Neuronal stem cell (in vitro differentiated cells): Measurements from ENCODE around the gene HMGCS2.
A peak's percentile ranks its signal among the peaks of the same experiment; 100 is the strongest.

Experiments
- DNase-seq: peaks from one replicate; pipeline ENCODE4 v3.0.0-alpha.2; 2013; ENCODE audit warnings: low spot score
- H2AFZ ChIP-seq: one replicate; pipeline ENCODE4 v1.6.1; 2013; ENCODE audit warnings: mild to moderate bottlenecking, low read length, inconsistent platforms
- H2AK5ac ChIP-seq: 2 replicates; pipeline ENCODE4 v1.6.1; 2013; ENCODE audit warnings: low read depth, mild to moderate bottlenecking, inconsistent platforms, low read length, moderate library complexity, mixed read lengths
- H2BK120ac ChIP-seq: 2 replicates; pipeline ENCODE4 v1.6.1; 2013; ENCODE audit warnings: low read depth, mild to moderate bottlenecking, inconsistent platforms, low read length, moderate library complexity, mixed read lengths
- H2BK12ac ChIP-seq: one replicate; pipeline ENCODE4 v1.6.1; 2013; ENCODE audit warnings: low read length, inconsistent platforms
- H2BK15ac ChIP-seq: 2 replicates; pipeline ENCODE4 v1.6.1; 2013; ENCODE audit warnings: mild to moderate bottlenecking, low read length, inconsistent platforms, mixed read lengths
- H2BK5ac ChIP-seq: one replicate; pipeline ENCODE4 v1.6.1; 2013; ENCODE audit warnings: inconsistent platforms, mild to moderate bottlenecking, low read length, moderate library complexity
- H3K14ac ChIP-seq: one replicate; pipeline ENCODE4 v1.6.1; 2013; ENCODE audit warnings: low read length, inconsistent platforms
- H3K18ac ChIP-seq: 2 replicates; pipeline ENCODE4 v1.6.1; 2013; ENCODE audit warnings: low read length, inconsistent platforms
- H3K23ac ChIP-seq: 2 replicates; pipeline ENCODE4 v1.6.1; 2013; ENCODE audit warnings: low read depth, mild to moderate bottlenecking, mixed read lengths, low read length, inconsistent platforms; ENCODE audit not compliant: poor library complexity
- H3K27ac ChIP-seq: replicated peaks from 3 replicates; pipeline ENCODE4 v1.5.1; 2013; ENCODE audit warnings: low read length, inconsistent platforms
- H3K27me3 ChIP-seq, 3 experiments: 2 replicates each; pipeline ENCODE4 v1.6.1; 2013; ENCODE audit warnings: low read length in 3 of 3, mild to moderate bottlenecking in 2 of 3, inconsistent platforms in 1 of 3, low read depth in 1 of 3, mixed read lengths in 1 of 3, moderate library complexity in 1 of 3; ENCODE audit not compliant: control insufficient read depth in 3 of 3, insufficient read depth in 3 of 3
- H3K36me3 ChIP-seq, 2 donors: replicated peaks in 1 of 2; 2 replicates each; pipeline ENCODE4 v1.6.1; 2013; ENCODE audit warnings: low read length in 2 of 2; ENCODE audit not compliant: control insufficient read depth in 2 of 2, insufficient read depth in 2 of 2
- H3K4ac ChIP-seq: 2 replicates; pipeline ENCODE4 v1.6.1; 2013; ENCODE audit warnings: inconsistent platforms, mild to moderate bottlenecking, low read length, moderate library complexity
- H3K4me1 ChIP-seq, 2 donors: 1 replicate in 1 of 2; 2 replicates in 1 of 2; pipeline ENCODE4 v1.6.1; 2013; ENCODE audit warnings: low read length in 2 of 2, low read depth in 1 of 2; ENCODE audit not compliant: control insufficient read depth in 2 of 2, insufficient read depth in 1 of 2
- H3K4me2 ChIP-seq: one replicate; pipeline ENCODE4 v1.6.1; 2013; ENCODE audit warnings: mild to moderate bottlenecking, low read length, inconsistent platforms; ENCODE audit not compliant: insufficient read depth, poor library complexity, severe bottlenecking
- H3K4me3 ChIP-seq, 2 donors: 2 replicates each; pipeline ENCODE4 v1.5.1; 2013; ENCODE audit warnings: low read length in 2 of 2, mild to moderate bottlenecking in 2 of 2, inconsistent platforms in 1 of 2, moderate library complexity in 1 of 2
- H3K79me1 ChIP-seq: one replicate; pipeline ENCODE4 v1.6.1; 2013; ENCODE audit warnings: low read depth, mild to moderate bottlenecking, inconsistent platforms, low read length, moderate library complexity
- H3K9ac ChIP-seq: one replicate; pipeline ENCODE4 v1.6.1; 2013; ENCODE audit warnings: mild to moderate bottlenecking, low read depth, low read length, inconsistent platforms; ENCODE audit not compliant: poor library complexity
- H3K9me3 ChIP-seq, 2 donors: replicated peaks in 1 of 2; 2 replicates each; pipeline versions ENCODE3 to v1.6.1; 2013; ENCODE audit warnings: low read length in 2 of 2, mild to moderate bottlenecking in 2 of 2, inconsistent platforms in 1 of 2, low read depth in 1 of 2, mixed read lengths in 1 of 2, moderate library complexity in 1 of 2; ENCODE audit not compliant: control insufficient read depth in 2 of 2, insufficient read depth in 1 of 2
- H4K8ac ChIP-seq: one replicate; pipeline ENCODE4 v1.6.1; 2013; ENCODE audit warnings: low read depth, mild to moderate bottlenecking, inconsistent platforms, low read length, moderate library complexity
- H4K91ac ChIP-seq: one replicate; pipeline ENCODE4 v1.6.1; 2013; ENCODE audit warnings: low read length, low read depth, mild to moderate bottlenecking, inconsistent platforms; ENCODE audit not compliant: poor library complexity
- WGBS, 2 donors: extraction: QIAGEN DNeasy Blood & Tissue Kit; methylation state at CpG; one replicate each; pipeline ENCODE4 v1.1.7; 2013; ENCODE audit warnings: missing lambda C conversion rate in 2 of 2, mixed read lengths in 1 of 2; ENCODE audit not compliant: insufficient read length in 2 of 2, insufficient replicate concordance in 1 of 2; ENCODE audit errors: extremely low coverage in 2 of 2; 5-methylcytosine and 5-hydroxymethylcytosine counted together

HMGCS2 gene

DNA sequence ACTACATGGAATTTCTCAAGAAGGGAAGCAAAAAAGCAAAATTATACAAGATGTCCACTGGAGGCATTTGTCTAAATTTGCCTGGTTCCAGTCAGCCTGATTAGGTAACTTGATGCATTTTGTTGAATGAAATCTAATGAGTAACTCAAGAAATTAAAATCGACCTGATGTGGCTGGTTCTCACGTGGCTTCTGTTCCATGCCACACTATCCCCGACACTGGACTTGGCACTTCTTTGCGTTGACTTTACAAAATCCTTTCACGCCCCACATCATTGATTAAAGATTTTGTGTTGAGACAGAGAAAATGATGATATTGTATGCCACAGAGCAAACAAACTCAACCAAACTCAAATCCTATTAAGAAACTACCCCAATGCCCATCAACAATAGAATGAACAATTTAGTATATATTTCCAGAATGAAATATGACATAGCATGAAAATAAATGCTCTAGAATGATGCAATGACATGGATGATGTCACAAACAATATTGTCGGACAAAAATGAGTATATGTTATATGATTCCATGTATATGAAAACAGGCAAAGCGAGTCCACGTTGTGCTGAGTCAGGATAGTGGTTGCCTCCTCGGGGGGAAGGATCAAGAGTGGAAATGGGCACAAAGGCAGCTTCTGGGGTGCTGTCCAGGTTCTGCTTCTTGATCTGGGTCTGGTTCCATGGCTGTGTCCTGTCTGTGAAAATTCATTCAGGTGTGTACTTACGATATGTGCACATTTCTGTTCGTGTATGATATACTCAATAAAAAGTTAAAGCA lies 12.9 kb upstream of the HMGCS2 start:
- no peak overlapping the region for H3K23ac ChIP-seq
- H2AK5ac ChIP-seq = no peak overlapping the region
- H2BK5ac ChIP-seq = no peak overlapping the region
- H4K8ac ChIP-seq = no peak overlapping the region
- H3K4me3 ChIP-seq = no peak overlapping the region
- no peak overlapping the region for H3K14ac ChIP-seq
- H3K4me1 ChIP-seq = peaks cover 2 to 16% of the 10 kb centered on the region in 2 donors
- no CpG with 5 or more reads among the region's 11 CpGs for WGBS, 2 donors
- H3K79me1 ChIP-seq = no peaks in the 10 kb centered on the region
- H3K18ac ChIP-seq = no peak overlapping the region
- no peak overlapping the region for H3K4ac ChIP-seq
- no peaks in the 10 kb centered on the region for H3K9me3 ChIP-seq
- H2BK15ac ChIP-seq = no peak overlapping the region
- no peaks in the 10 kb centered on the region for H3K36me3 ChIP-seq
- no peak overlapping the region for H2BK12ac ChIP-seq
- H4K91ac ChIP-seq = no peak overlapping the region
- H2AFZ ChIP-seq = no peak overlapping the region
- H3K27ac ChIP-seq = no peak overlapping the region
- H3K4me2 ChIP-seq = no peak overlapping the region
- H2BK120ac ChIP-seq = no peak overlapping the region
- peaks cover 0 to 6% (median 0%) of the 10 kb centered on the region in 3 experiments for H3K27me3 ChIP-seq
- H3K9ac ChIP-seq = no peak overlapping the region
- DNase-seq = no peak

DNA sequence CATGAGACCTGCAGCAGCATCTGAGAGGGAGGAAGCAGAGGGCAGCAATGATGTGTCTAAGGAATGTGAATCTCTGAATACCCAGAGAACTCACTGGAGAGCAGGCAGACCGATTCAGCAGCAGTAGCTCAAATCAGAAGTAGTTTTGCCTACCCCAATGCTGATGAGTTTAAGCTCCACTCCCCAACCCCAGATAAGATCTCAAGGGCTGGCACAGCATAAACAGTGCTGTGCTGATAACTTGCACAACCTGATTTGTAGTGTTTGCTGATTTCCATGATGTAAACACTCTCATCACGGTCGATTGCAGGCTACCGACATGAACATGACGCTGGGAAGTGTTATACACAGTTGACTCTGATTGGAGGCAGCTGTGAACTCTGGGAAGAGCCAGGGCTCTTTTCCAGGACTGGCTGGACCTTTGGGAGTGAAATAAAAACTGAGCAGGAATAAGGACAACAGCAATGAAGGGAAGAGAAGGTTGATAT lies 11.2 kb upstream of the HMGCS2 start:
- no peak overlapping the region for H3K4me3 ChIP-seq
- no peaks in the 10 kb centered on the region for H3K79me1 ChIP-seq

DNA sequence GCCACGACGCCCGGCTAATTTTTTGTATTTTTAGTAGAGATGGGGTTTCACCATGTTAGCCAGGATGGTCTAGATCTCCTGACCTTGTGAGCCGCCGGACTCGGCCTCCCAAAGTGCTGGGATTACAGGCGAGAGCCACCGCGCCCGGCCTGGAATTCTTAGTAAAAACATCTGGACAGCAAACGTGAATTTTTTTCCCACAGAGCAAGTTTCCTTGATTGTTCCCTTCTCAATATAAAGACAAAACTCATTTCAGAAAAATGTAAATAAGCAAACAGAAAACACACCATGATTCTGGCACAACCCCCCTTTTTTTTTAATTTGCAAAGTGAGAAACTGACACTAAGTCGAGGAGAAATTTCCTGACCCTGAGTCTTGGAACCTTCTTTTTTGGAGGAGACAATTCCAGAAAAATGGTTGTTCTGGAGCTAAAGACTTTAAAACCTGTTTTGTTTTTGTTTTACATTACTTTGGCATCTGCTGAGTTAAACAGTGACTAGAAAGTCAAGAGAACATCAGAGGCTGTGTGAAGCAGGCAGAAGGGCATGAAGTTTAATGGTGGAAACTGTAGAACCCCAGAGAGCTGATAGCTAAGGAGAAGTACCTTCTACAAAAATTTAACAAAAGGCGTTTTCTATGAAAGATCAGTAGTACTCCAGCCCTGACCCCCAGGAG lies 10.3 kb upstream of the HMGCS2 start:
- no peak overlapping the region for H3K23ac ChIP-seq
- H3K4me1 ChIP-seq = peaks cover 2 to 22% of the 10 kb centered on the region in 2 donors
- H3K27ac ChIP-seq = no peak overlapping the region
- no peaks in the 10 kb centered on the region for H3K9me3 ChIP-seq
- H3K27me3 ChIP-seq = peaks cover 0 to 9% (median 0%) of the 10 kb centered on the region in 3 experiments
- no peak overlapping the region for H4K91ac ChIP-seq
- H2AK5ac ChIP-seq = no peak overlapping the region
- no peak overlapping the region for H2BK15ac ChIP-seq
- H2BK120ac ChIP-seq = no peak overlapping the region
- DNase-seq = no peak
- no peak overlapping the region for H2AFZ ChIP-seq
- no peak overlapping the region for H3K4me3 ChIP-seq
- no peaks in the 10 kb centered on the region for H3K79me1 ChIP-seq
- no peak overlapping the region for H2BK12ac ChIP-seq
- H3K36me3 ChIP-seq = no peaks in the 10 kb centered on the region
- no peak overlapping the region for H3K9ac ChIP-seq
- H3K4me2 ChIP-seq = no peak overlapping the region
- no peak overlapping the region for H3K4ac ChIP-seq
- no CpG with 5 or more reads among the region's 13 CpGs for WGBS, 2 donors
- no peak overlapping the region for H3K14ac ChIP-seq
- no peak overlapping the region for H3K18ac ChIP-seq
- no peak overlapping the region for H4K8ac ChIP-seq
- no peak overlapping the region for H2BK5ac ChIP-seq

More for the DNA sequence above, 11.2 kb upstream of the HMGCS2 start:
- no CpG with 5 or more reads among the region's 5 CpGs for WGBS, 2 donors
- Histone ChIP-seq H4K91ac (no peak overlapping the region), H3K18ac (no peak overlapping the region), H3K4ac (no peak overlapping the region), H3K23ac (no peak overlapping the region), H3K4me2 (no peak overlapping the region), H3K27ac (no peak overlapping the region), H2AK5ac (no peak overlapping the region), H4K8ac (no peak overlapping the region), H2BK12ac (no peak overlapping the region), H3K4me1 (peaks cover 2 to 17% of the 10 kb centered on the region in 2 donors), H3K36me3 (no peaks in the 10 kb centered on the region), H2BK5ac (no peak overlapping the region), H2AFZ (peak overlapping the region; percentile 49), H2BK15ac (no peak overlapping the region), H3K27me3 (peaks cover 0 to 6% (median 0%) of the 10 kb centered on the region in 3 experiments), H2BK120ac (no peak overlapping the region), H3K9me3 (no peaks in the 10 kb centered on the region), H3K9ac (no peak overlapping the region), H3K14ac (no peak overlapping the region)
- no peak for DNase-seq

DNA sequence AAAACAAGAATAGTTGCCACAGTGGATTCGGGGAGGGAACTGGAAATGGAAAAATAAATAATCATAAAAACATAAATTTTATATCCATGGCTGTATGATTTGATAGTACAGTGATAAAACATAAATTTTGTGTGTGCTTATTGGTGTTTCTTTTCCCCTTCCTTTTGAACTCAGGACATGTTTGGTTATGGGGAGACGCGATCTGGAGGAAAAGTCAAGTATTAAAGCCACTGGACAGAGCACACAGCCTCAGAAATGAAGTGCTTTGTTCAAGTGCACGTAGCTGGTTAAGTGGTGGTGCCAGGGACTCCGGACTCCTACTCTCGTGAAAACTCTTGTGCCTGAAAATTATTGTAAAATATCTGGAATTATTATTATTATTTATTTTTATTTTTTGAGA lies 9.7 kb upstream of the HMGCS2 start:
- H3K4me2 ChIP-seq = no peak overlapping the region
- H3K9ac ChIP-seq = no peak overlapping the region
- no peak overlapping the region for H3K14ac ChIP-seq
- no peaks in the 10 kb centered on the region for H3K9me3 ChIP-seq
- peaks cover 2 to 24% of the 10 kb centered on the region in 2 donors for H3K4me1 ChIP-seq
- H3K4ac ChIP-seq = no peak overlapping the region
- no peak for DNase-seq
- H3K79me1 ChIP-seq = no peaks in the 10 kb centered on the region
- H3K23ac ChIP-seq = no peak overlapping the region
- no CpG with 5 or more reads among the region's 6 CpGs for WGBS, 2 donors
- no peak overlapping the region for H4K8ac ChIP-seq
- no peak overlapping the region for H2AFZ ChIP-seq
- H4K91ac ChIP-seq = no peak overlapping the region
- H2BK15ac ChIP-seq = no peak overlapping the region
- no peak overlapping the region for H3K27ac ChIP-seq
- no peak overlapping the region for H2BK5ac ChIP-seq
- no peak overlapping the region for H2BK120ac ChIP-seq
- no peak overlapping the region for H2BK12ac ChIP-seq
- no peak overlapping the region for H3K18ac ChIP-seq
- H3K4me3 ChIP-seq = no peak overlapping the region
- H3K27me3 ChIP-seq = peaks cover 0 to 11% (median 0%) of the 10 kb centered on the region in 3 experiments
- H2AK5ac ChIP-seq = no peak overlapping the region
- H3K36me3 ChIP-seq = no peaks in the 10 kb centered on the region
